Dendritic cell treated with granulocyte-macrophage colony-stimulating factor and Interleukin-4, amounts not matched to agents 40 ng/mL and 50 ng/mL, for 4 days (primary cell): ENCODE results near the gene COBL.
"Not testable (repeated sequence)": the region's sequence is repeated elsewhere in the genome, so short reads cannot be mapped to it uniquely, and the experiment has no call there.

Experiments used
- H3K27ac Mint-ChIP-seq: one replicate; pipeline ENCODE4 v1.8.0; 2022; ENCODE audit warnings: mild to moderate bottlenecking, mixed read lengths
- H3K27me3 Mint-ChIP-seq: one replicate; pipeline ENCODE4 v1.8.0; 2022; ENCODE audit warnings: mild to moderate bottlenecking, mixed read lengths
- H3K36me3 Mint-ChIP-seq: one replicate; pipeline ENCODE4 v1.8.0; 2022; ENCODE audit warnings: low read depth, mixed read lengths
- H3K4me1 Mint-ChIP-seq: one replicate; pipeline ENCODE4 v1.8.0; 2022; ENCODE audit warnings: low read depth, mixed read lengths
- H3K4me3 Mint-ChIP-seq: one replicate; pipeline ENCODE4 v1.8.0; 2022; ENCODE audit warnings: mild to moderate bottlenecking, moderate library complexity, mixed read lengths
- H3K9me3 Mint-ChIP-seq: one replicate; pipeline ENCODE4 v1.8.0; 2022; ENCODE audit warnings: mixed read lengths
- intact Hi-C: fragments of 100-400 bp; cut with micrococcal nuclease; formaldehyde crosslinking; loops from one replicate; pipeline ENCODE4 v1.15.0; 2022

Gene COBL

DNA sequence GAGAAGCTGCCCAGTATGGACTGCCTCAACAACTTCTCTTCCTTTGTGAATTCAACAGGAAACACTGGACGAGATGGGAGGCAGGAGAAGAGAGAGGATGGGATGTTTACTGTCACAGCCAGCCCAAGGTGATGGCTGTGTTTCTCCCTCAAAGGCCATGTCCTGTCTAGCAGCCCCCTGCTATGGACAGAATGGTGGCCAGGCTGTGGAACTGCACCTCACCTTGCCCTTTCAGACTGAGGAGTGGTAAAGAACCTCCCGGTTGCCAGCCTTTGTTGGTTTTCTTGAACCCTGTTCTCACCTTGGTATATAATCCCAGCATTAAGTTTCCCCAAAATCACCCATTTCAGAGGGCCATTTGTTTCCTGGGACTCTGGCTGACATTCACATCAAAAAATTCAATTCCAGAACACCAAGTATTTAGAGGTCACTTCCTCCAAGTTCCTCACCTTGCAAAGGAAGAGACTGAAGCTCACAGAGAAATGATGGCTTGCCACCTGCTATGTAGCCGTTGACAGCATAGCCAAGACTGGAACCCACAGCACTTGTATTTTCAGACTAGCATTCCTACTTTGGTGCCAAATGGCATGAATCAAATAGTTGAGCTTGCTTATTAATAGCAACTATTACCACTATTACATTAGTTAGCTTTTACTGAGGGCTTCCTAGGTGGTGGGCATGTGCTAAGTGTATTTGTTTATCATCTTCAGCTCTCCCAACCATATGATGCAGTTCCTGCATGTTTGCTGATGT, 309.9 kb downstream of the COBL start:
- H3K27me3 Mint-ChIP-seq, result no peaks in the 10 kb centered on the region
- intact Hi-C loops, result no loop called here
- no peak overlapping the region for H3K27ac Mint-ChIP-seq
- H3K4me1 Mint-ChIP-seq, result no peaks in the 10 kb centered on the region
- no peak overlapping the region for H3K4me3 Mint-ChIP-seq
- no peaks in the 10 kb centered on the region for H3K36me3 Mint-ChIP-seq
- H3K9me3 Mint-ChIP-seq, result no peaks in the 10 kb centered on the region

DNA sequence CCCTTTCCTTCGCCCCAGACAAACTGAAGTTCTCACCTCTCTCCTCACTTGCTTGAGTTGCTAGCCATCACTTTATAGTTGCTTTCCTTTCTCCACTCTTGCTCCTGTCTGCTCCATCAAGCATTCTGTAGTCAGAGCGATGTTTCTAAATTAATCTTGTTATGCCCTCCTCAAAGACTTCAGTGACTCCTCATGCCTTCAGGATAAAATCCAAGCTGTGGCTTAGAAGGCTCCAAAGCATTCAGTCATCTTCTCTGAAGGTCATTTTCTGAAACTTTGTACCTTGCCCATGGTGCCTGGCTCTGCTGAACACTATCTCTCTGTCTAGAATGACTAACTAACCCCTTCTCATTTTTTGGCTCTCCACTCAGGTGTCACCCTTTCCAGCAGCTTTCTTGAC, 311.5 kb downstream of the COBL start:
- Mint-ChIP-seq H3K4me1 (no peaks in the 10 kb centered on the region), H3K27ac (no peak overlapping the region), H3K36me3 (no peaks in the 10 kb centered on the region), H3K27me3 (no peaks in the 10 kb centered on the region), H3K4me3 (no peak overlapping the region), H3K9me3 (no peaks in the 10 kb centered on the region)
- intact Hi-C loops, result no loop called here

DNA sequence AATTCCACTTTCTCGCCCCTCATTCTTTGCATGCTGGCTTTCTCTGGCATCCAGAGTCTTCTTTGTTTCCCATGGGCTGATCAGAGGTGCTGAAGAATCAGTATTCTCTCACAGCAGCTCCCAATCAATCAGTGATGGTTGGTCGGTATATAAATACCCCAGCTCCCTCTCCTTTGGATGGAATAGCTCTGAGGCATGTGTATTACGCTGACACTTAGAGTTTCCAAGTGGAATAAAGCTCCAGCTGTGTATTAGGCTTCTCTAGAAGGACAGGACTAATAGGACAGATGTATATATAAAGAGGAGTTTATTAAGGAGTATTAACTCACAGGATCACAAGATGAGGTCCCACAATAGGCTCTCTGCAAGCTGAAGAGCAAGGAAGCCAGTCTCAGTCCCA, 315.7 kb downstream of the COBL start:
- H3K36me3 Mint-ChIP-seq, result no peaks in the 10 kb centered on the region
- H3K9me3 Mint-ChIP-seq, result no peaks in the 10 kb centered on the region
- H3K4me1 Mint-ChIP-seq, result no peaks in the 10 kb centered on the region
- intact Hi-C loops, result no loop called here
- H3K27ac Mint-ChIP-seq, result no peak overlapping the region
- no peak overlapping the region for H3K4me3 Mint-ChIP-seq
- H3K27me3 Mint-ChIP-seq, result no peaks in the 10 kb centered on the region

DNA sequence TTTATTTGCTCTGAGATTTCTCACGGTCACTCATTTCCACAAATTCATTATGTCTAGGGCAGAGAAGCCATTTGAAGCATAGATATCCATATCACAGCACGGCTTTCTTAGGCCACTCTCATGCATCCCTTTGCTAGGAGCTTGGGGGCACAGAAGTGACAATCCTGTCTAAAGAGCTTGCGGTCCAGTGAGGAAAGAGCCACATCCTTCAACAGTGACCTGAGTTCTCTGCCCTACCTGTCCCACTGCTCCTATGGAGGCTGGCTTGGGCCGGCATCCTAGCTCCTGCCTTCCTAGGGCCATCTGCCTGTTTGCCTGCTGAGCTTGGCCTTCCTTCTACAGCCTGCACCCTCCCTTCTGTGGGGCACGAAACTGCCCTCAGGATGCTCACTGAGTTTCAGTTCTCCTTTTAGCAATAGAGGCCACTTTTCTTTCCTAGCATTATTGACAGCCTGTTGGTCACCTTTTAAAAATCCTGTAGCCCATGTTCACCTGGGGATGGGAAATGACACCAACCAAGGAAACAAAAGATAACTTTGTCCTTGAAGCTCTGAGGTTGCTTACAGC, 321.8 kb downstream of the COBL start:
- no peaks in the 10 kb centered on the region for H3K36me3 Mint-ChIP-seq
- intact Hi-C loops, result no loop called here
- no peak overlapping the region for H3K4me3 Mint-ChIP-seq
- no peaks in the 10 kb centered on the region for H3K4me1 Mint-ChIP-seq
- no peaks in the 10 kb centered on the region for H3K27me3 Mint-ChIP-seq
- peaks cover 10% of the 10 kb centered on the region for H3K9me3 Mint-ChIP-seq
- H3K27ac Mint-ChIP-seq, result no peak overlapping the region

DNA sequence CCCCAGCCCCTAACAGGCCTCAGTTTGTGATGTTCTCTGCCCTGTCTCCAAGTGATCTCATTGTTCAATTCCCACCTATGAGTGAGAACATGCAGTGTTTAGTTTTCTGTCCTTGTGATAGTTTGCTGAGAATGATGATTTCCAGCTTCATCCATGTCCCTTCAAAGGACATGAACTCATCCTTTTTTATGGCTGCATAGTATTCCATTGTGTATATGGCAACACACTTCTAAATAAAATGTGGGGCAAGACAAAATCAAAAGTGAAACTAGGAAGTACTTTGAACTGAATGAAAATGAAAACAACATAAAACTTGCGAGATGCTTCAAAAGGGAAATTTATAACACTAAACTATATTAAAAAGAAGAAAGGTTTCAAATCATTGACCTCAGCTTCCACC, 326.4 kb downstream of the COBL start:
- H3K4me3 Mint-ChIP-seq, H3K4me1 Mint-ChIP-seq, H3K27me3 Mint-ChIP-seq, H3K27ac Mint-ChIP-seq, H3K9me3 Mint-ChIP-seq, intact Hi-C loops, H3K36me3 Mint-ChIP-seq: not testable (repeated sequence)

DNA sequence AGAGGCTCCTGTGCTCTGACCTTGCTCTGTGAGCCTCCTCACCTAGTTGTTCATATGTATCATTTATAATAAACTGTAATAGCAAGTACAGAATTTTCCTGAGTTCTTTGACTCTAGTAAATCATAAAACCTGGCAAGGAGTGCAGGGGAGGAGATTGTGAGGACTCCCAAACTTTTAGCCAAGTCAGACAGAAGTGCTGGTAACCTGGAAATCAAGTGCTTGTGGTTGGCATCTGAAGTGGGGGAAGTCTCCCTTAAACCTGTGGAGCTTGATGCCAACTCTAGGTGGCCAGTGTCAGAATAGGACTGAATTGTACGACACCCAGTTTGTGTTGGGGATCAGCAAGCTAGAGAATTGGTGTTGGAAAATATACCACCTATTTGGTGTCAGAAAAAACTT, 327.6 kb downstream of the COBL start:
- Mint-ChIP-seq H3K36me3 (no peaks in the 10 kb centered on the region), H3K4me3 (no peak overlapping the region), H3K27ac (no peak overlapping the region), H3K4me1 (no peaks in the 10 kb centered on the region), H3K9me3 (no peaks in the 10 kb centered on the region), H3K27me3 (no peaks in the 10 kb centered on the region)
- intact Hi-C loops, result no loop called here

DNA sequence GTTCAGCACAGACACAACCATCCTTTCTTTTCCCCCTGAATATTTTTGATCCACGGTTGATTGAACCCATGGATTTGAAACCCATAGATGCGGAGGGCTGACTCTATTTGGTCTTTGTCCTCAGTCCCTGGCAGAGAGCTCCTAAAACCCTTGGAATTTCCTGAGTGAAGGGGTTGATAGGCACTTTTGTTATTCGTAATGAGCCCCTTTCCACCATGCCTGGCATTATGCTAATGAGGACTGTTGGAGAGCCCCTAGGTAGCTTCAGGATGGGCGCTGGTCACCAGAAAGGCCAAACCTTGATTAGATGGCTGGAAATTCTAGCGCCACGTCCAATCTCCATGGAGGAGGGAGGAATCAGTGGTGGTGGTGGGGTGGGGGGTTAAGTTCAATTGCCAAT, 328.1 kb downstream of the COBL start:
- Mint-ChIP-seq H3K36me3 (no peaks in the 10 kb centered on the region), H3K27ac (no peak overlapping the region), H3K4me3 (no peak overlapping the region), H3K4me1 (no peaks in the 10 kb centered on the region), H3K9me3 (no peaks in the 10 kb centered on the region), H3K27me3 (no peaks in the 10 kb centered on the region)
- intact Hi-C loops, result no loop called here

DNA sequence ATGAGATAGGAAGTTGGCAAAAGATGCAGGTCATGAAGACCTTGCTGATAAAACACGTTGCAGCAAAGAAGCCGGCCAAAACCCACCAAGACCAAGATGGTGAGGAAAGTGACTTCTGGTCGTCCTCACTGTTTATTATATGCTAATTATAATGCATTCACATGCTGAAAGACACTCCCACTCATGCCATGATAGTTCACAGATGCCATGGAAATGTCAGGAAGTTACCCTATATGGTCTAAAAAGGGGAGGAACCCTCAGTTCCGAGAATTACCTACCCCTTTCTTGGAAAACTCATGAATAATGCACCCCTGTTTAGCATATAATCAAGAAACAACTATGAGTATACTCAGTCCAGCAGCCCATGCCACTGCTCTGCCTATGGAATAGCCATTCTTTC, 331.5 kb downstream of the COBL start:
- Mint-ChIP-seq H3K9me3 (no peaks in the 10 kb centered on the region), H3K36me3 (no peaks in the 10 kb centered on the region), H3K27me3 (no peaks in the 10 kb centered on the region), H3K4me3 (no peak overlapping the region), H3K4me1 (no peaks in the 10 kb centered on the region), H3K27ac (no peak overlapping the region)
- intact Hi-C loops, result no loop called here

DNA sequence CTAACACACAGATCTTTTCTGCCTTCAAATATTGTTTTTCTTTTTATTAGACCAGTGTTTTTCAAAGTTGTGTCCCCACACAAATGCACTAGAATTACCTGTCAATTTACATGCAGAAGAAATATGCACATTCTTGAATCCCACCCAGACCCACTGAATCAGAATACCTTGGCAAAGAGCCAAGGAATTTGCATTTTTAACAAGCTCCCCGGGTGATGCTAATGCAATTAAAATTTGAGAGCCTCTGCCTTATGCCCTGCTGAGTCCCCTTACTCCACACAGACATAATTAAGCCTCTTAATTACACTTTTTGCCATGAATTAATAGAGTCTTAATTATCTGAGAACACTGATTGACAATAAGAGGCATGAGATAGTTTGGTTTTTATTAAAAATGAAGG, 332.8 kb downstream of the COBL start:
- peaks cover 5% of the 10 kb centered on the region for H3K9me3 Mint-ChIP-seq
- H3K27ac Mint-ChIP-seq, result no peak overlapping the region
- H3K4me3 Mint-ChIP-seq, result no peak overlapping the region
- H3K27me3 Mint-ChIP-seq, result no peaks in the 10 kb centered on the region
- no peaks in the 10 kb centered on the region for H3K4me1 Mint-ChIP-seq
- intact Hi-C loops, result no loop called here
- no peaks in the 10 kb centered on the region for H3K36me3 Mint-ChIP-seq

DNA sequence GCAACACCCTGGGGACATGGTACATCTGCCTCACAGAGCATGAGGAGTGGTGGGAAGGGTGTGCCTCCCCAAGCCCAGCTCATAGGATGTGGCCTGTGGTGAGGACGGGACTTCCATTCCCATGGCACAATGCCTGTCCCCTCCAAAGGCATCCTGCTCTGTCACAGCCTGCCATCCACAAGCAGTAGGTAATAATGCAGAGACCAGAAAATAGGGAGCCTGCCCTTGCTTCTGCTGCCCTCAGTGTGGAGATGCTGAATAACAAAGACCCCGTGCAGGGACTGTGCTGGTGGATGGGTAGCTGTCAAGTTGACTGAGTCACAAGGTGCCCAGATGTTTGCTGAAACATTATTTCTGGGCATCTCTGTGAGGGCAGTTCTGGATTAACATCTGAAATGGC, 334.0 kb downstream of the COBL start:
- Mint-ChIP-seq H3K27ac (no peak overlapping the region), H3K4me3 (no peak overlapping the region), H3K36me3 (no peaks in the 10 kb centered on the region), H3K9me3 (peaks cover 8% of the 10 kb centered on the region), H3K27me3 (no peaks in the 10 kb centered on the region), H3K4me1 (no peaks in the 10 kb centered on the region)
- intact Hi-C loops, result no loop called here

DNA sequence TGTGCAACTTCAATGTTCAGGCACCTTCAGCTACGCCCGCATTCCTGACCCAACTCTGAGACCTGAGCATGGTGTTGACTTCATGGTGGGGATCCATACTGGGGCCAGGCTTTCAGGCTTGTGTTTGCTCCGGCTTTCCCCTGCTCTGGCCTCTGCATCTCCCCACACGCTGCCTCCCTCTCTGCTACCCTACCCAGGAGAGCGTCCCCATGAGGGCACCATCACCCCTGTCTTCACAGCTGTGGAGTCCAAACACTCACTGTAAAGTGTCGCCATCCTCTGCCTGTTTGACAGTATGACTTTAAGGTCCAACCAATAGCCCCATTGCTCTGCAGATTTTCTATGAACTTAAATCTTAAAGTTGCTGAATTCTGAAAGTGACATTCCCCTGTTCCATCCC, 334.9 kb downstream of the COBL start:
- H3K4me1 Mint-ChIP-seq, result no peaks in the 10 kb centered on the region
- no peaks in the 10 kb centered on the region for H3K36me3 Mint-ChIP-seq
- peaks cover 12% of the 10 kb centered on the region for H3K9me3 Mint-ChIP-seq
- intact Hi-C loops, result no loop called here
- no peak overlapping the region for H3K27ac Mint-ChIP-seq
- no peak overlapping the region for H3K4me3 Mint-ChIP-seq
- H3K27me3 Mint-ChIP-seq, result no peaks in the 10 kb centered on the region

DNA sequence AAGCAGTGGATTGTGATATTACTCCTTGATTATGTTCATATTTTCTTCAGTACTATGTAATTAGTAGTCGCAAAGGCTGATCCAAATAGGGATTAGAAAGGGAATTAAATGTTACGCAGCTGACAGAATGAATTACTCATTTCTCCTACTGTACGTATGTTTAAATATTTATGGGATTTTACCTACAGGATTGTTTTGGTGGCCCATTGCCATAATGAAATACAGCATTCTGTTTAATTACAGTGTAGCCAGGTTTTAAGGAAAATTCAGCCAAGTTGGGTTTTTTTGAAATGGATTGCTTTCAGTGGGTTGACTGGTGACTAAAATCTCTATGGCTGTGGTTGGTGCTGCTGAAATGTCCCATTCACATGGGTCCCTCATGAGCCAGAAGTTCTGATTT, 336.2 kb downstream of the COBL start:
- Mint-ChIP-seq H3K27me3 (no peaks in the 10 kb centered on the region), H3K9me3 (peaks cover 15% of the 10 kb centered on the region), H3K4me1 (no peaks in the 10 kb centered on the region), H3K36me3 (no peaks in the 10 kb centered on the region), H3K27ac (no peak overlapping the region), H3K4me3 (no peak overlapping the region)
- intact Hi-C loops, result no loop called here

DNA sequence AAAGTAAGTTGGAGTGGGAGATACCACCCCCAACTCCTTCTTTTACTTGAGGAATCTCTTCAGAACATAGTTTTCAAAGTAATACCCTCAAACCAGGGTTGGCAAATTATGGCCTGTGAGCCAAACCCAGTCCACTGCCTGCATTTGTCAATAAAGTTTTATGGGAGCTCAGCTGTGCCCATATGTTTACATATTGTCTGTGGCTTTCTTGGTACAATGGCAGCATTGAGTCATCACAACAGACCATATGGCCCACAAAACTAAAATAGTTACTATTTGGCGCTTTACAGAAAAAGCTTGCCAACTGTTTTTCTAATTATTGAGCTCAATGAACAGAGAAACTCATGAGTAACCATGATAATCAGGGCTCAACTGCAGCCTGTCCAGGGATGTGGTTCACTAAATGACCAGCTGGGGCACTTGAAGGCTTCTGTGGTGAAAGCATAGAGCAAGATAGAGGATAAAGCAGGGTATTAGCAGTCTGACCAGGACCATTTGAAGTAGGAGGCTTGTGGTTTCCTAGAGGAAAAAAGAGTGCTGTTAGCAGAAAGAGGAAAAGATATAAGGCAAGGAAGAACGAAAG, 337.9 kb downstream of the COBL start:
- Mint-ChIP-seq H3K4me3 (no peak overlapping the region), H3K4me1 (no peaks in the 10 kb centered on the region), H3K27ac (no peak overlapping the region), H3K27me3 (no peaks in the 10 kb centered on the region), H3K9me3 (peaks cover 15% of the 10 kb centered on the region), H3K36me3 (no peaks in the 10 kb centered on the region)
- intact Hi-C loops, result no loop called here

DNA sequence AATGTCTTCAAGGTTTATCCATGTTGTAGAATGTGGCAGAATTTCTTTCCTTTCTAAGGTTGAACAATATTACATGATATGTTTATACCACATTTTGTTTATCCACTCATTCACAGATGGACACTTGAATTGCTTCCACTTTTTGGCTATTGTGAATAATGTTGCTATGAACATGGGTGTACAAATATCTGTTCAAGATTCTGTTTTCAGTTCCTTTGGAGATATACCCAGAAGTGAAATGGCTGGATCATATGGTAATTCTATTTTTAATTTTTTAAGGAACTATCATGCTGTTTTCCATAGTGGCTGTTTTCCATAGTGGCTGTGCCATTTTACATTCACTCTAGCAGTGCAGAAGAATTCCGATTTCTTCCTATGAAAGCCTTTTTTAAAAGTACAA, 339.2 kb downstream of the COBL start:
- intact Hi-C loops, result no loop called here
- H3K9me3 Mint-ChIP-seq, result peaks cover 15% of the 10 kb centered on the region
- H3K27me3 Mint-ChIP-seq, result no peaks in the 10 kb centered on the region
- H3K36me3 Mint-ChIP-seq, result no peaks in the 10 kb centered on the region
- no peaks in the 10 kb centered on the region for H3K4me1 Mint-ChIP-seq
- no peak overlapping the region for H3K4me3 Mint-ChIP-seq
- no peak overlapping the region for H3K27ac Mint-ChIP-seq

DNA sequence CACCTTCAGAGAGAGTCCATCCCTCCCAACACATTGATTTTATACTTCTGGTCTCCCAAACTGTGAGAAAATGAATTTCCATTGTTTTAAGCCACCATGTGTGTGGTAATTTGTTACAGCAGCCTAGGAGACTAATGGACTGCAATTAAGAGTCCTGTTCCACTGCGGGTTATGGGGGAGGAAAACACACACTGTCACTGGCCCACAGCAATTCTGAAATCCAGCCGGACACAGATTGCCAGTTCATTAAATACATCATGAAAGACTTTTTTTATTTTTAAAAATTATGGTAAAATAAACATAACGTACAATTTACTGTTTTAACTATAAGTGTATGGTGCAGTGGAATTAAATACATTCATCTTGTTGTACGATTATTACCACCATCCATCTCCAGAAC, 340.5 kb downstream of the COBL start:
- peaks cover 15% of the 10 kb centered on the region for H3K9me3 Mint-ChIP-seq
- intact Hi-C loops, result no loop called here
- H3K27ac Mint-ChIP-seq, result no peak overlapping the region
- no peaks in the 10 kb centered on the region for H3K27me3 Mint-ChIP-seq
- no peaks in the 10 kb centered on the region for H3K36me3 Mint-ChIP-seq
- H3K4me3 Mint-ChIP-seq, result no peak overlapping the region
- no peaks in the 10 kb centered on the region for H3K4me1 Mint-ChIP-seq
